Mucosa of descending colon (tissue), 3 donors: Measurements from ENCODE around the gene MFAP2. TPM values are rescaled to one million over a fixed set of nuclear protein-coding genes. Genes with fewer than 3 reads are reported as not detected.

ENCODE experiments used
- ATAC-seq: fragments of 200-7000 bp; cut with Tn5 transposase; one replicate; pipeline ENCODE4 v1.9.1; 2020; ENCODE audit warnings: mild to moderate bottlenecking, moderate library complexity
- DNase-seq, 3 donors: peaks; one replicate each; pipeline ENCODE4 v3.0.0-alpha.2; 2020
- H3K36me3 ChIP-seq: fragments of 200-600 bp; one replicate; pipeline ENCODE4 v1.8.0; 2021; ENCODE audit warnings: low read depth, mild to moderate bottlenecking
- H3K4me1 ChIP-seq: fragments of 200-600 bp; one replicate; pipeline ENCODE4 v1.8.0; 2021; ENCODE audit warnings: low read depth, mild to moderate bottlenecking
- H3K4me3 ChIP-seq: fragments of 200-600 bp; one replicate; pipeline ENCODE4 v1.8.0; 2021; ENCODE audit warnings: mild to moderate bottlenecking
- H3K9me3 ChIP-seq: fragments of 200-600 bp; one replicate; pipeline ENCODE4 v1.8.0; 2021; ENCODE audit warnings: mild to moderate bottlenecking
- CTCF ChIP-seq: fragments of 200-600 bp; IDR thresholded peaks from one replicate; pipeline ENCODE4 v1.8.0; 2022; ENCODE audit warnings: antibody characterized with exemption, mild to moderate bottlenecking
- intact Hi-C, 2 donors: fragments of 100-400 bp; cut with DNase I in 1 of 2; cut with micrococcal nuclease in 1 of 2; formaldehyde crosslinking; loops; one replicate each; pipeline versions ENCODE4 v1.11.0 to v1.11.1; 2022; cut with DNase I, micrococcal nuclease
- total RNA-seq, 3 donors: library from RNA; stranded (reverse); fragmentation: NEBNext Ultra II Directional in 2 of 3; extraction: Animal tissue kit (Norgen Biotek cat#: 25700) in 2 of 3; gene quantifications; one replicate each; pipeline versions ENCODE4 v1.2.1 to v1.2.4, GENCODE V29; 2021 to 2023
- donor health status: DM: no; HTN: no; CAD: no; lungs with moderate emphysema.
- donor health status: DM: no; HTN: no; CAD: no.
- donor health status: DM: no; HTN: yes; CAD: no.

Gene MFAP2
- total RNA-seq, 3 donors from 2014 or later, result 2.4 to 6.3 (median 5.4) TPM

DNA sequence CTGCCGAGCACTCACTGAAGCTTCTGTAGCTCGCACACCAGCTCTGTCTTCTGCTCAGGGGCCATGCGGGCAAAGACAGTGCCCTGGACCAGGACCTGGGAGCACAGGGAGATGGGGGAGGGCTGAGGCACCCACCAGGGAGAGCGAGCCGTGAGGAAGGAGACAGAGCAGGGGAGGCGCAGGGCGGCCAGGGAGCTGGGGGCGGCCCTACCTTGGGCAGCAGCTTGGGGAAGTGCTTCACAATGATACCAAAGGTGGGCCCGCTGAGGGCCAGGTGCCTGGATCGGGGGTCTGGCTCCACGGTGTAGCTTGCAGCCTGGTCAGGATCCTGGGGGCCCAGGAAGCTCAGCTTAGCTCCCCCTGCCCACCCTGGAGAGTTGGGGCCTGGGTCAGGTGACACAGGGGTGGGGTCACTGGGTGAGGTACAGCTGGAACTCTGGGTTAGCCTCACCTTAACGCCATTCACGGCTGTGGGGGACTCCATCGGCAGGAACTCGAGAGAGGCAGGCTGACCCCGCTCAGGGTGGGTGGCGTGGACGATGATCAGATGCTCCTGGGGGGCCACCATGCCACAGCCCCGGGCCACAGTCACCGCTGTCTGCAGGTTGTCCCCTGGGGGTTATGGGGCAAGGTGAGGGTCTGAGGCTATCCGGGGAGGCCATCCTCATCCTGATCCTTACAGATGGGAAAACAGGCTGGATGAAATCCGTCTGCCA is 9.4 kb upstream of the MFAP2 start:
- H3K36me3 ChIP-seq, result no peaks in the 10 kb centered on the region

DNA sequence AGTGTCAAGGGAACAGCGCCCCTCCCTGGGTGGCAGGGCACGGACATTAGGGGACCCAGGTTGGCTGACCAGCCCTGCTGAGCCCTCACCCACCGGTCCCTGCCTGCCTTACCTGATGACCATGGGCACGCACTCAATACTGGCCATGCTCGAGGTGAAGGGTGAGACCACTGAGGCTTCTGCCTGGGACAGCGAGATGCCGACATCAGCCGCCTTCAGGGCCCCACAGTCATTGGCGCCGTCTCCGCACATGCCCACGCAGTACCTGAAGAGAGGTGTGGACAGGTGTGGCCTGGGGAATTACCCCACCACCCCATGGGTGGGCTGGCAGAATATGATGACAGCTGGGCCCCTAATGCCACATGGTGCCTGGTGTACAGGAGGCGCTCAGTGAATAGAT is 7.8 kb upstream of the MFAP2 start:
- no peak overlapping the region for H3K4me3 ChIP-seq
- H3K9me3 ChIP-seq, result no peaks in the 10 kb centered on the region
- no peaks in the 10 kb centered on the region for H3K4me1 ChIP-seq
- intact Hi-C loops, result no loop called here
- ATAC-seq (no peak), DNase-seq (no peak)
- no peak for TF ChIP-seq CTCF
- H3K36me3 ChIP-seq, result no peaks in the 10 kb centered on the region

More for the DNA sequence above, 9.4 kb upstream of the MFAP2 start:
- H3K4me3 ChIP-seq, result no peak overlapping the region
- no peaks in the 10 kb centered on the region for H3K9me3 ChIP-seq
- TF ChIP-seq CTCF, result no peak
- intact Hi-C loops, result no loop called here
- no peaks in the 10 kb centered on the region for H3K4me1 ChIP-seq
- ATAC-seq (no peak), DNase-seq (no peak)

- H3K4me3 ChIP-seq, result no peak overlapping the region
- H3K36me3 ChIP-seq, result no peaks in the 10 kb centered on the region
- ATAC-seq (peak; percentile 28), DNase-seq (no peak)
- intact Hi-C loops, result no loop called here
- H3K9me3 ChIP-seq, result no peaks in the 10 kb centered on the region
- H3K4me1 ChIP-seq, result no peaks in the 10 kb centered on the region
- TF ChIP-seq CTCF, result no peak
Measured at GRCh38 chr1:16986962-16987361, 6.5 kb upstream of the MFAP2 start.

GRCh38 chr1:16986560-16986959 is 6.1 kb upstream of the MFAP2 start:
- H3K36me3 ChIP-seq, result no peaks in the 10 kb centered on the region
- TF ChIP-seq CTCF, result no peak
- no peaks in the 10 kb centered on the region for H3K4me1 ChIP-seq
- no peak overlapping the region for H3K4me3 ChIP-seq
- no peak for DNase-seq
- intact Hi-C loops, result no loop called here
- H3K9me3 ChIP-seq, result no peaks in the 10 kb centered on the region
- no peak for ATAC-seq

DNA sequence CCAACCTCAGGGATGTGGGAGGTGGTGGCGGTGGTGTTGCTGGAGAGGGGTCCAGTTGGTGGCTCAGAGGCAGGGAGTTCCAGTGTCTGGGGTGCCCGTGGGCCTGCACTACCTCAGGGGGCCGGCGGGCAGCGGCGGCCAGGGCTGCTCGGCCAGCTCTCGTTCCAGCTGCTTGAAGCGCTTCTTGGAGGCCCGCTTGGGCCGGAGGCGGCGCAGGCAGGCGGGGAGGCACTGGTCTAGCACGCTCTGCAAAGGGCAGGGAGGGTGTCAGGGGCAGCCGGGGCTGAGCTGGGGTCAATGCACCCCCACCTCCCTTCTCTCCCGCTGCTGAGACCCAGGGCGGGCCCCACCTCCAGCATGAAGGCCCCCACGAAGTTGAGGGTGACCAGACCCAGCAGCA is 5.7 kb upstream of the MFAP2 start:
- ATAC-seq, result no peak
- intact Hi-C loops, result no loop called here
- no peaks in the 10 kb centered on the region for H3K36me3 ChIP-seq

More for the DNA sequence above, 5.7 kb upstream of the MFAP2 start:
- H3K4me3 ChIP-seq, result no peak overlapping the region
- DNase-seq, result no peak
- H3K9me3 ChIP-seq, result no peaks in the 10 kb centered on the region
- H3K4me1 ChIP-seq, result no peaks in the 10 kb centered on the region
- no peak for TF ChIP-seq CTCF
